ENCODE results near the gene MBOAT1.

Gene MBOAT1

GRCh38 chr6:20092071-20092566 is 120.2 kb downstream of the MBOAT1 start:
- DNase-seq (ENCODE audit: low read depth): peak; percentile 73
- TF ChIP-seq CTCF (conservative IDR thresholded peaks at IDR 0.05; ENCODE audit: low read depth, low read length): peak; percentile 60
- no peak overlapping the region for H3K4me3 ChIP-seq (ENCODE audit: low read depth, low read length)

GRCh38 chr6:20086992-20087391 is 125.3 kb downstream of the MBOAT1 start:
- TF ChIP-seq CTCF (conservative IDR thresholded peaks at IDR 0.05; ENCODE audit: low read depth, low read length): no peak

GRCh38 chr6:20085817-20086216 is 126.5 kb downstream of the MBOAT1 start:
- TF ChIP-seq CTCF (conservative IDR thresholded peaks at IDR 0.05; ENCODE audit: low read depth, low read length): no peak
- DNase-seq (ENCODE audit: low read depth): no peak
- no peak overlapping the region for H3K4me3 ChIP-seq (ENCODE audit: low read depth, low read length)

More at GRCh38 chr6:20086992-20087391, 125.3 kb downstream of the MBOAT1 start:
- no peak overlapping the region for H3K4me3 ChIP-seq (ENCODE audit: low read depth, low read length)
- DNase-seq (ENCODE audit: low read depth): no peak

DNA sequence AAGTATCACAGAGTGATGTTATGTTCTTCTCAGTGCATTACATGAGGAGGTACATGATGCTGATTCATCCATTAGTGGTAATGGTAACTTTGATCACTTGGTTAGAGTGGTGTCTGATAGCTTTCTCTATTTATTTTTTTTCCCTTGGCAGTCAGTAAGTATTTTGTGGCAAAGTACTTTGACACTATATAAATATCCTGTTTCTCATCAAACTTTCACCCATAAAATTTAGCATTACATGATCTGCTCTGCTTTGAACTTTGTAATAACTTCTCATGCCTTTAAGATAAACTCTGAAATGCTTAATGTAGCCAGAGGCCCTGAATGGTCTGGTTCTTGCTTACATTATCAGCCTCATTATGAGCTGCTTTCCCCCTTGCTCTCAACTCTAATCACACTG is 127.9 kb downstream of the MBOAT1 start:
- no peak for TF ChIP-seq CTCF (conservative IDR thresholded peaks at IDR 0.05; ENCODE audit: low read depth, low read length)
- DNase-seq (ENCODE audit: low read depth): no peak
- no peak overlapping the region for H3K4me3 ChIP-seq (ENCODE audit: low read depth, low read length)

DNA sequence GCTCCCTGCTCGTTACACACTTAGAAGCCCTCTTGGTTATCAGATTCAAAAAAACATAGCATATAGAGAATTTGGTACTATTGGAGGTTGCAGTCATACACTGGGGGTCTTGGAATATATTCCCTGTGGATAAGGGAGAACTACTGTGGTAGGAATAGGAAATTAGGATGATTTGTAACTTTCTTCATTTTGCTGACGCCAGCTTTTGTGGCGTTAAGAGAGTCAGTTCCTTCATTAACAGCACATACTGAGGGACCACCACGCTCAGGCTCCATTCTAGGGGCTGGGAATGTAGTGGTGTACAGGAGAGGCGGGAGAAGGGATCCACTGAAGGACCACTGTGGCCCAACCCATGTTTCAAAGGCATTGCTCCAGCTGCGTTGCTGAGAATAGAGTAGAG is 140.3 kb downstream of the MBOAT1 start:
- no peak overlapping the region for H3K4me3 ChIP-seq (ENCODE audit: low read depth, low read length)
- no peak for DNase-seq (ENCODE audit: low read depth)
- TF ChIP-seq CTCF (conservative IDR thresholded peaks at IDR 0.05; ENCODE audit: low read depth, low read length): no peak

GRCh38 chr6:20070047-20070446 is 142.2 kb downstream of the MBOAT1 start:
- no peak overlapping the region for H3K4me3 ChIP-seq (ENCODE audit: low read depth, low read length)
- DNase-seq (ENCODE audit: low read depth): no peak
- no peak for TF ChIP-seq CTCF (conservative IDR thresholded peaks at IDR 0.05; ENCODE audit: low read depth, low read length)

- H3K4me3 ChIP-seq (ENCODE audit: low read depth, low read length): no peak overlapping the region
- no peak for DNase-seq (ENCODE audit: low read depth)
- no peak for TF ChIP-seq CTCF (conservative IDR thresholded peaks at IDR 0.05; ENCODE audit: low read depth, low read length)
These were observed 143.2 kb downstream of the MBOAT1 start for GRCh38 chr6:20069021-20069522.
